ENCODE measurements around the gene SLC40A1. TPM values are rescaled to one million over a fixed set of nuclear protein-coding genes. Genes with fewer than 3 reads are reported as not detected.

The SLC40A1 gene
- polyA plus RNA-seq, 4 donors = 109 to 161 (median 136) TPM

DNA sequence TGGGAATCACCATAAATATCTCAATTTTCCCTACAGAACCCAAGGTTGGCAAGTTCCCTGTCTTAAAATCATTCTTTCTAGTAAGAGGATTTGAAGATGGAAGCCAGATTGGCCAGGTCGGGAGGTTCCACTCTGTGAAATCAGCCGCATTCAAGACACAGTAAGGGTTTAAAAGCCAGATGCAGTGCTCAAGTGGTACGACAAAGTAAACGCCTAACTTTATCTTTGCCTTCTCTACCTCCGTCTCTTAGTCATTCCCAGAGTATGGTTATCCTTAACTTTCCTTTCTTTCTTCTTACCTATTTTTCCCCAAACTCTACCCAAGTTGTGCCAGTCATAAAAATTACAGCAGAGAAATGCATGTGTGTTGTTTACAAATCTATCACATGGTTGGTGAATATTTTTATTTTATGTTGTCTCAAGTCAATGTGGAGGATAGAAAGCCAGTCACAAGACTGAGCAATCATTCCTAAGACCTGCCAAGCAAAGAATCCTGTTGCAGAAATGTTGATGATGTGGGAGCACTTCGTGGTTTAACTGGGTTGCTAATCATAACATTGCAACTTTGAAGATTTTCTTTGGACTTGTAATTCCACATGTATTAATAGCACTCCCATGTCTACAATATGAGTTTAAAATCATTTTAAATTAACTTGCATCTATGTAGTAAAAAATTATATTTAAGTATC lies 62.6 kb downstream of the SLC40A1 start:
- no peak for DNase-seq (ENCODE audit: low read depth in 4 of 4, low spot score in 3 of 4)

DNA sequence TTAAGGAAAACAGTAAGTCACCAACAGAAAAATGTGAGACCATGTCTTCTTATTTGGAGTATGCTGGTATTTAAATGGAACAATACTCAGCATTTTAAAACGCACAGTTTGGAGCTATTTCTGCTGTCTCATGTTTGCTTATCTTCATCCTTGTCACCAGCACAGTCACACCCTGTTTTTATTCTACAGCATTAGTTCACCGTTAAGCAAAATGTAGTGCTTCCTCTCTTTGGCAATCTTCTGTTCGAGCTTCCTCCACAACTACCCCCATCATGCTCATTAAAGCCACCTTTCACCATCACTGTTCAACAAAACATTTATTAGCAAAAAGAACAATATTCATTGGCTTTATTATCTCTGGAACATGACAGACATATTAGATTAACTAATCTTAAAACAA lies 64.0 kb downstream of the SLC40A1 start:
- DNase-seq (ENCODE audit: low read depth in 4 of 4, low spot score in 3 of 4) = no peak

DNA sequence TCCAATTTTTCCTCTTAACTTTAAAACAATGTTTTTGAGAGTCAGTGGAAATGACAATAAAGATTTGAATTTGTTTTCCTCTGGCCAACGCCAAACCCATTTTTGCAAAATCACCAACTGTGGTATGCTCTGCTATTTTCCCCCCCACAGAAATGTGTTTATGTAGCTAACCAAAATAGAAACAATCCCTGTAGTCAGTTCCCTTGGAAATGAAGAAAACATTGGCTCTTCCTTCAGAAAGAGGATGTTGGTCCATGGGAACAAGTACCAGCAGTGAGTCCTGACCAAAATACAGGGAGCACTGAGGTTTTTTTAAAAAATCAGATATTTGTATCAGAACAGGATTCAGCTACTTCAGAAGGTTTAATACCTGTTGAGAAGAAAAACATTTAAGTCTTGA lies 65.3 kb downstream of the SLC40A1 start:
- DNase-seq (ENCODE audit: low read depth in 4 of 4, low spot score in 3 of 4) = no peak

DNA sequence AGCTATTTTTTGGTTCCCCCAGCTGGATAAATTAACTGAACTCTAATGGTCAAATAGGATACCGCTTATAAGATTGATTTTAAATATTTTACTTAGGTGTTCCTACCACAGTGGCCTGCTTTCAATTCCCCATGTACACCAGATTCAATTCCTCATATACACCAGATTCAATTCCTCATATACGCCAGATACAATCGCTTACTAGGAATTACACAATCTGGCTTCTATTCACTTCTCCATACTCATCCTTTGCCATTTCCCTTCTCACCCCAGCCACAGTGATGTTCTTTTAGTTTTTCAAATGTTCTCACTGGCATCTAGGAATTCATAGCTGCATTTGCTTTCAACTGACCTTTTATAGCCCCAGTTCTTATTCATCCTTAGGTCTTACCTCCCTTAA lies 66.5 kb downstream of the SLC40A1 start:
- no peak for DNase-seq (ENCODE audit: low read depth in 4 of 4, low spot score in 3 of 4)

DNA sequence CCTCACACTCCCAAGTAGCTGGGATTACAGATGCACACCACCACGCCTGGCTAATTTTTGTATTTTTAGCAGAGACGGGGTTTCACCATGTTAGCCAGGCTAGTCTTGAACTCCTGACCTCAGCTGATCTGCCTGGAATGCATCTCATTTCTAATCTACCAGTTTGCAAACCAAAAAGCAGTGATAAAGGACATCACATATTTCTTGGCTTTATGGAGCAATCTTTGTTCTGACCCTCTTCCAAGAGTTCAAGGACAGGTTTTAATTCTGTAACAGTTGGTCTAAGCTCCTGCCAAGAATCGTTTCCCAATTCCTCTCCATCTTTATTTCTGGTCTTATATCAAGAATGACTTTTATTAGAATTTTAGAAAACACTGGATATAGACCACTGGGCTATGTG lies 67.7 kb downstream of the SLC40A1 start:
- DNase-seq (ENCODE audit: low read depth in 4 of 4, low spot score in 3 of 4) = no peak

DNA sequence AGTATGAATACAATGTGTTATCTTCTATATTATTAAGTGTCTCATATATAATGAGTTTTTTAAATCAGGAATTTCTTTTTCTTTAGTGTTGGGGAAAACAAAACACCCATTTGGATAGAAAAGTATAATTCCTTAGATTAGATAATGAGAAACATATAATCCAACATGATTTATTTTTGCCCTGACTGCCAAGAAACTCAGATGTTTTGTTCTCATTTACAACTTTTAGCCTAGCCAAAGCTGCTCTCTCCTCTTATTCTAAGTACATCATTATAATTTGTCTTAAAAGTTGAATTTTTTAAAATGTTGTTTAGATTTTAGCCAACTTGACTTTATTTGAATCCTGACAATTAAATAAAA lies 68.6 kb downstream of the SLC40A1 start:
- no peak for DNase-seq (ENCODE audit: low read depth in 4 of 4, low spot score in 3 of 4)

DNA sequence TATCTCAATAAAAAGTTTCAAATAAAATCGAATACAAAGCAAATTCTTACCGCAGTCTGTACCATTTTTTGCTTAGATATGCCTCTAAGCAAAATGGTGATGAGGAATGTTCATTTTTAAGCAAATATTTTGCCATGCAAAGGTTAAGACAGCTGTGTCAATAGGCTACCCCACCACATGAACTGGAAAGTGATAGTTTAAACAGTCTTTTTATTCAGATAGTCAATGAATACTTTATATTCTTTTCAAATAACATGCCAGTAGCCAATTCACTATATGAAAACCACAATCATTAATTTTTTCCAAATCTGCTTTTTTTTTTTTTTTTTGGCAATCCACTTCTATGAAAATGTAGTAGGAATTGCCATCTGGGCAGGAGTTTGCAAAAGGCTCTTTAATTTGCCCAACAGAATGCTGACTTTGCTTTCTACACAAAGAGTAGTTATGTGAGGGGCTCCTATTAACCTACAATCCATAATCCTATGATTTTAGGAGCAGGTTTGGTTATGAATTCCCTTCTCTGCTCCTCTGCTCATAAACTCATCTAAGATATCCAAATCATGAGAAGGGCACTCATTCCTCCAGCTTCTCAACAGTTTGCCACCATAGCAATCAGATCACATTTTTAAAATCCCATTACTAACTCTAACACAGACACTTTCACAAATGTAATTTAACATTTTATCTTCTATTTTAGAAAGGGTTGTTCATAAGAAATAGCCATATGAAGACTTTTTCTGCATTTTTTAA lies 69.2 kb downstream of the SLC40A1 start:
- DNase-seq (ENCODE audit: low read depth in 4 of 4, low spot score in 3 of 4) = no peak

Other genes starting within 250 kb of the SLC40A1 start
- gene WDR75, start 139.3 kb downstream of the SLC40A1 start, polyA plus RNA-seq (ENCODE audit: insufficient read length in 4 of 4) = 10 to 100 TPM; 40.8 to 54.4 (median 51.3) TPM
- 10 to 100 TPM; 55.7 to 68.6 (median 65.0) TPM for gene ASNSD1, start 80.7 kb upstream of the SLC40A1 start, polyA plus RNA-seq (ENCODE audit: insufficient read length in 4 of 4)
- 10 to 100 TPM in 1 of 4 donors, 1 to 10 TPM in 3; 6.6 to 10.5 (median 8.4) TPM for gene ANKAR, start 93.9 kb upstream of the SLC40A1 start, polyA plus RNA-seq (ENCODE audit: insufficient read length in 4 of 4)
- 10 to 100 TPM; 15.7 to 22.5 (median 20.1) TPM for gene OSGEPL1, start 182.0 kb upstream of the SLC40A1 start, polyA plus RNA-seq (ENCODE audit: insufficient read length in 4 of 4)
- 100 to 1,000 TPM in 3 of 4 donors, 10 to 100 TPM in 1; 88.4 to 109 (median 103) TPM for gene ORMDL1, start 203.6 kb upstream of the SLC40A1 start, polyA plus RNA-seq (ENCODE audit: insufficient read length in 4 of 4)
- 10 to 100 TPM; 31.2 to 42.6 (median 38.7) TPM for gene PMS1, start 203.7 kb upstream of the SLC40A1 start, polyA plus RNA-seq (ENCODE audit: insufficient read length in 4 of 4)